ENCODE measurements around the gene OXCT1.

OXCT1 gene

GRCh38 chr5:41776435-41776834 lies 93.8 kb downstream of the OXCT1 start:
- Histone ChIP-seq H2AFZ (ENCODE audit: low read depth, low read length) (no peak overlapping the region), H3K9ac (ENCODE audit: low read length) (no peak overlapping the region), H3K79me1 (replicated peaks; ENCODE audit: low read length, poor library complexity, severe bottlenecking) (no peaks in the 10 kb centered on the region), H3K23ac (ENCODE audit: low read length in 2 of 2) (no peak overlapping the region), H3K36me3 (ENCODE audit: control insufficient read depth in 1 of 2, insufficient read depth in 2 of 2, low read depth in 1 of 2, low read length in 2 of 2) (peaks cover 0 to 4% of the 10 kb centered on the region in 2 experiments), H3K9me3 (ENCODE audit: control insufficient read depth, low read length) (no peaks in the 10 kb centered on the region), H3K14ac (ENCODE audit: low read length in 2 of 2) (no peak overlapping the region), H2BK5ac (ENCODE audit: low read depth, low read length, poor library complexity, severe bottlenecking) (no peak overlapping the region), H3K4me2 (ENCODE audit: low read length, poor library complexity, severe bottlenecking) (no peak overlapping the region), H4K8ac (ENCODE audit: low read length) (no peak overlapping the region), H2BK12ac (ENCODE audit: low read length in 2 of 2) (no peak overlapping the region), H3K27ac (ENCODE audit: low read length, poor library complexity, severe bottlenecking) (peak overlapping the region; percentile 81), H3K4me1 (ENCODE audit: control insufficient read depth, insufficient read depth, low read depth, low read length) (no peaks in the 10 kb centered on the region), H2BK15ac (ENCODE audit: low read depth, poor library complexity, severe bottlenecking) (no peak overlapping the region), H2BK120ac (ENCODE audit: low read depth, low read length) (no peak overlapping the region), H3K27me3 (ENCODE audit: control insufficient read depth in 1 of 2, insufficient read depth in 1 of 2, low read length in 2 of 2) (no peaks in the 10 kb centered on the region), H2AK5ac (ENCODE audit: low read length, severe bottlenecking) (no peak overlapping the region), H4K91ac (ENCODE audit: low read length) (no peak overlapping the region), H3K18ac (ENCODE audit: low read depth in 1 of 2, low read length in 2 of 2) (no peak overlapping the region), H3K4ac (ENCODE audit: low read depth in 1 of 2, low read length in 2 of 2) (no peak overlapping the region), H3K4me3 (ENCODE audit: insufficient read depth in 1 of 2, low read depth in 1 of 2, low read length in 2 of 2) (no peak overlapping the region)
- no CpG with 5 or more reads among the region's 2 CpGs for WGBS
- no peak for DNase-seq

GRCh38 chr5:41773799-41774198 lies 96.4 kb downstream of the OXCT1 start:
- H3K23ac ChIP-seq (ENCODE audit: low read length in 2 of 2), result no peak overlapping the region
- no peaks in the 10 kb centered on the region for H3K4me1 ChIP-seq (ENCODE audit: control insufficient read depth, insufficient read depth, low read depth, low read length)
- H3K14ac ChIP-seq (ENCODE audit: low read length in 2 of 2), result no peak overlapping the region
- H2AK5ac ChIP-seq (ENCODE audit: low read length, severe bottlenecking), result no peak overlapping the region
- H3K27me3 ChIP-seq (ENCODE audit: control insufficient read depth in 1 of 2, insufficient read depth in 1 of 2, low read length in 2 of 2), result no peaks in the 10 kb centered on the region
- H2BK5ac ChIP-seq (ENCODE audit: low read depth, low read length, poor library complexity, severe bottlenecking), result no peak overlapping the region
- H2BK120ac ChIP-seq (ENCODE audit: low read depth, low read length), result no peak overlapping the region
- H4K8ac ChIP-seq (ENCODE audit: low read length), result no peak overlapping the region
- H3K18ac ChIP-seq (ENCODE audit: low read depth in 1 of 2, low read length in 2 of 2), result no peak overlapping the region
- no peak overlapping the region for H2BK12ac ChIP-seq (ENCODE audit: low read length in 2 of 2)
- H3K4me3 ChIP-seq (ENCODE audit: insufficient read depth in 1 of 2, low read depth in 1 of 2, low read length in 2 of 2), result no peak overlapping the region
- H3K27ac ChIP-seq (ENCODE audit: low read length, poor library complexity, severe bottlenecking), result no peak overlapping the region
- no peak overlapping the region for H4K91ac ChIP-seq (ENCODE audit: low read length)
- H3K9me3 ChIP-seq (ENCODE audit: control insufficient read depth, low read length), result no peaks in the 10 kb centered on the region
- H2BK15ac ChIP-seq (ENCODE audit: low read depth, poor library complexity, severe bottlenecking), result no peak overlapping the region
- no CpG with 5 or more reads among the region's 1 CpG for WGBS
- peaks cover 0 to 4% of the 10 kb centered on the region in 2 experiments for H3K36me3 ChIP-seq (ENCODE audit: control insufficient read depth in 1 of 2, insufficient read depth in 2 of 2, low read depth in 1 of 2, low read length in 2 of 2)
- H2AFZ ChIP-seq (ENCODE audit: low read depth, low read length), result no peak overlapping the region
- H3K4ac ChIP-seq (ENCODE audit: low read depth in 1 of 2, low read length in 2 of 2), result no peak overlapping the region
- no peaks in the 10 kb centered on the region for H3K79me1 ChIP-seq (replicated peaks; ENCODE audit: low read length, poor library complexity, severe bottlenecking)
- no peak overlapping the region for H3K9ac ChIP-seq (ENCODE audit: low read length)
- H3K4me2 ChIP-seq (ENCODE audit: low read length, poor library complexity, severe bottlenecking), result no peak overlapping the region
- DNase-seq, result no peak

- no peak for DNase-seq
These were observed 97.3 kb downstream of the OXCT1 start for GRCh38 chr5:41772785-41773442.

GRCh38 chr5:41772056-41772455 lies 98.2 kb downstream of the OXCT1 start:
- H2BK120ac ChIP-seq (ENCODE audit: low read depth, low read length), result no peak overlapping the region
- no peaks in the 10 kb centered on the region for H3K9me3 ChIP-seq (ENCODE audit: control insufficient read depth, low read length)
- H3K18ac ChIP-seq (ENCODE audit: low read depth in 1 of 2, low read length in 2 of 2), result no peak overlapping the region
- no peak overlapping the region for H3K4me3 ChIP-seq (ENCODE audit: insufficient read depth in 1 of 2, low read depth in 1 of 2, low read length in 2 of 2)
- H2BK15ac ChIP-seq (ENCODE audit: low read depth, poor library complexity, severe bottlenecking), result no peak overlapping the region
- DNase-seq, result no peak
- H3K4me1 ChIP-seq (ENCODE audit: control insufficient read depth, insufficient read depth, low read depth, low read length), result no peaks in the 10 kb centered on the region
- no peak overlapping the region for H3K27ac ChIP-seq (ENCODE audit: low read length, poor library complexity, severe bottlenecking)
- no peak overlapping the region for H2BK12ac ChIP-seq (ENCODE audit: low read length in 2 of 2)
- no peak overlapping the region for H4K8ac ChIP-seq (ENCODE audit: low read length)
- no peak overlapping the region for H3K4ac ChIP-seq (ENCODE audit: low read depth in 1 of 2, low read length in 2 of 2)
- no peak overlapping the region for H2AK5ac ChIP-seq (ENCODE audit: low read length, severe bottlenecking)
- no peak overlapping the region for H3K14ac ChIP-seq (ENCODE audit: low read length in 2 of 2)
- H2AFZ ChIP-seq (ENCODE audit: low read depth, low read length), result no peak overlapping the region
- WGBS, result no CpG with 5 or more reads among the region's 2 CpGs
- no peaks in the 10 kb centered on the region for H3K27me3 ChIP-seq (ENCODE audit: control insufficient read depth in 1 of 2, insufficient read depth in 1 of 2, low read length in 2 of 2)
- no peaks in the 10 kb centered on the region for H3K79me1 ChIP-seq (replicated peaks; ENCODE audit: low read length, poor library complexity, severe bottlenecking)
- H3K36me3 ChIP-seq (ENCODE audit: control insufficient read depth in 1 of 2, insufficient read depth in 2 of 2, low read depth in 1 of 2, low read length in 2 of 2), result no peaks in the 10 kb centered on the region
- H3K23ac ChIP-seq (ENCODE audit: low read length in 2 of 2), result no peak overlapping the region
- H3K4me2 ChIP-seq (ENCODE audit: low read length, poor library complexity, severe bottlenecking), result no peak overlapping the region
- no peak overlapping the region for H2BK5ac ChIP-seq (ENCODE audit: low read depth, low read length, poor library complexity, severe bottlenecking)
- no peak overlapping the region for H3K9ac ChIP-seq (ENCODE audit: low read length)
- H4K91ac ChIP-seq (ENCODE audit: low read length), result no peak overlapping the region

More at GRCh38 chr5:41772785-41773442, 97.3 kb downstream of the OXCT1 start:
- no peak overlapping the region for H3K4ac ChIP-seq (ENCODE audit: low read depth in 1 of 2, low read length in 2 of 2)
- 98% methylated on average over 2 of the region's 4 CpGs for WGBS
- no peak overlapping the region for H2AFZ ChIP-seq (ENCODE audit: low read depth, low read length)
- no peak overlapping the region for H2BK5ac ChIP-seq (ENCODE audit: low read depth, low read length, poor library complexity, severe bottlenecking)
- no peak overlapping the region for H2BK15ac ChIP-seq (ENCODE audit: low read depth, poor library complexity, severe bottlenecking)
- H4K91ac ChIP-seq (ENCODE audit: low read length), result no peak overlapping the region
- no peak overlapping the region for H3K9ac ChIP-seq (ENCODE audit: low read length)
- no peak overlapping the region for H2BK12ac ChIP-seq (ENCODE audit: low read length in 2 of 2)
- no peak overlapping the region for H4K8ac ChIP-seq (ENCODE audit: low read length)
- H3K4me2 ChIP-seq (ENCODE audit: low read length, poor library complexity, severe bottlenecking), result no peak overlapping the region
- no peak overlapping the region for H3K18ac ChIP-seq (ENCODE audit: low read depth in 1 of 2, low read length in 2 of 2)
- H3K14ac ChIP-seq (ENCODE audit: low read length in 2 of 2), result no peak overlapping the region
- no peak overlapping the region for H3K23ac ChIP-seq (ENCODE audit: low read length in 2 of 2)
- H3K27ac ChIP-seq (ENCODE audit: low read length, poor library complexity, severe bottlenecking), result no peak overlapping the region
- no peaks in the 10 kb centered on the region for H3K27me3 ChIP-seq (ENCODE audit: control insufficient read depth in 1 of 2, insufficient read depth in 1 of 2, low read length in 2 of 2)
- H2AK5ac ChIP-seq (ENCODE audit: low read length, severe bottlenecking), result no peak overlapping the region
- no peak overlapping the region for H3K4me3 ChIP-seq (ENCODE audit: insufficient read depth in 1 of 2, low read depth in 1 of 2, low read length in 2 of 2)
- H3K4me1 ChIP-seq (ENCODE audit: control insufficient read depth, insufficient read depth, low read depth, low read length), result no peaks in the 10 kb centered on the region
- no peaks in the 10 kb centered on the region for H3K79me1 ChIP-seq (replicated peaks; ENCODE audit: low read length, poor library complexity, severe bottlenecking)
- H2BK120ac ChIP-seq (ENCODE audit: low read depth, low read length), result no peak overlapping the region
- H3K36me3 ChIP-seq (ENCODE audit: control insufficient read depth in 1 of 2, insufficient read depth in 2 of 2, low read depth in 1 of 2, low read length in 2 of 2), result no peaks in the 10 kb centered on the region
- H3K9me3 ChIP-seq (ENCODE audit: control insufficient read depth, low read length), result no peaks in the 10 kb centered on the region

Measured in mesenchymal stem cell (in vitro differentiated cells and primary cell).